GM23338 (cell line): ENCODE measurements around the gene RASL12. TPM values are rescaled to one million over a fixed set of nuclear protein-coding genes. Genes with fewer than 3 reads are reported as not detected.

Experiments used
- ATAC-seq: fragments of 200-7000 bp; cut with Tn5 transposase; 3 replicates; pipeline ENCODE4 v1.9.1; 2020
- DNase-seq: peaks from one replicate; pipeline ENCODE4 v3.0.0-alpha.2; 2015; ENCODE audit warnings: low spot score
- H2AFZ ChIP-seq: fragments of 200-600 bp; sonication (generic); 2 replicates; pipeline ENCODE4 v1.8.0; 2016; ENCODE audit warnings: antibody characterized with exemption, mild to moderate bottlenecking, moderate library complexity
- H3F3A ChIP-seq: fragments of 200-600 bp; sonication (generic); replicated peaks from 2 replicates; pipeline ENCODE4 v1.8.0; 2017; ENCODE audit warnings: antibody characterized with exemption, mixed run types, low read depth
- H3K27ac ChIP-seq: fragments of 200-600 bp; sonication (generic); 2 replicates; pipeline ENCODE4 v1.6.1; 2016; ENCODE audit warnings: low read depth
- H3K27me3 ChIP-seq: fragments of 200-600 bp; sonication (generic); 2 replicates; pipeline ENCODE4 v1.8.0; 2016; ENCODE audit warnings: mild to moderate bottlenecking, mixed run types, moderate library complexity; ENCODE audit not compliant: insufficient read depth
- H3K36me3 ChIP-seq: fragments of 200-600 bp; sonication (generic); 2 replicates; pipeline ENCODE4 v1.8.0; 2016; ENCODE audit warnings: mild to moderate bottlenecking; ENCODE audit not compliant: insufficient read depth
- H3K4me1 ChIP-seq: fragments of 200-600 bp; sonication (generic); 2 replicates; pipeline ENCODE4 v1.8.0; 2016; ENCODE audit warnings: mild to moderate bottlenecking, moderate library complexity; ENCODE audit not compliant: insufficient read depth
- H3K4me2 ChIP-seq: fragments of 200-600 bp; sonication (generic); 2 replicates; pipeline ENCODE4 v1.7.1; 2017; ENCODE audit warnings: mixed run types
- H3K4me3 ChIP-seq: fragments of 200-600 bp; sonication (generic); 2 replicates; pipeline ENCODE4 v1.6.1; 2016; ENCODE audit warnings: mixed run types
- H3K79me2 ChIP-seq: fragments of 200-600 bp; sonication (generic); replicated peaks from 2 replicates; pipeline ENCODE4 v1.8.0; 2017; ENCODE audit warnings: mild to moderate bottlenecking; ENCODE audit not compliant: insufficient read depth
- H3K9me2 ChIP-seq: fragments of 200-600 bp; sonication (generic); 2 replicates; pipeline ENCODE4 v1.8.0; 2017; ENCODE audit not compliant: insufficient read depth
- H4K20me1 ChIP-seq: fragments of 200-600 bp; sonication (generic); replicated peaks from 2 replicates; pipeline ENCODE4 v1.8.0; 2017; ENCODE audit warnings: mild to moderate bottlenecking; ENCODE audit not compliant: insufficient read depth
- H3K27ac Mint-ChIP-seq: 2 replicates; pipeline ENCODE4 v1.8.0; 2020; ENCODE audit warnings: inconsistent platforms, mild to moderate bottlenecking, moderate library complexity, mixed read lengths
- H3K27me3 Mint-ChIP-seq: 3 replicates; pipeline ENCODE4 v1.8.0; 2022; ENCODE audit warnings: low read depth, mild to moderate bottlenecking, moderate library complexity, mixed read lengths, inconsistent platforms; ENCODE audit not compliant: insufficient read depth, poor library complexity
- H3K36me3 Mint-ChIP-seq: 3 replicates; pipeline ENCODE4 v1.8.0; 2021; ENCODE audit warnings: low read depth, mild to moderate bottlenecking, inconsistent platforms, moderate library complexity, mixed read lengths
- H3K4me1 Mint-ChIP-seq: 3 replicates; pipeline ENCODE4 v1.8.0; 2020; ENCODE audit warnings: mild to moderate bottlenecking, inconsistent platforms, mixed read lengths
- H3K4me3 Mint-ChIP-seq: 3 replicates; pipeline ENCODE4 v1.8.0; 2021; ENCODE audit warnings: moderate library complexity, mild to moderate bottlenecking, inconsistent platforms, mixed read lengths
- H3K9me3 Mint-ChIP-seq: 3 replicates; pipeline ENCODE4 v1.8.0; 2020; ENCODE audit warnings: moderate library complexity, mild to moderate bottlenecking, inconsistent platforms, mixed read lengths
- CREB1 ChIP-seq: fragments of 250-450 bp; sonication (Bioruptor Pico); IDR thresholded peaks from 2 replicates; pipeline ENCODE4 v1.5.0; 2020; ENCODE audit warnings: low read depth, mild to moderate bottlenecking, moderate library complexity
- CTCF ChIP-seq, 2 experiments: fragments of 200-600 bp in 1 of 2; sonication (generic) in 1 of 2; conservative IDR thresholded peaks; 2 replicates each; pipeline versions ENCODE4 v1.5.1 to v1.6.1; 2016 to 2017; ENCODE audit warnings: antibody characterized with exemption in 2 of 2, low read depth in 2 of 2, mild to moderate bottlenecking in 2 of 2, moderate library complexity in 1 of 2
- ETS1 ChIP-seq: IDR thresholded peaks from 2 replicates; pipeline ENCODE4 v1.6.1; 2016; ENCODE audit warnings: antibody characterized with exemption
- EZH2 ChIP-seq: fragments of 200-600 bp; sonication (generic); IDR thresholded peaks from one replicate; pipeline ENCODE4 v1.8.0; 2017; ENCODE audit warnings: antibody characterized with exemption, mild to moderate bottlenecking, low read depth; ENCODE audit not compliant: unreplicated experiment
- JUNB ChIP-seq: IDR thresholded peaks from one replicate; pipeline ENCODE4 v1.6.1; 2016; ENCODE audit warnings: antibody characterized with exemption; ENCODE audit not compliant: unreplicated experiment
- NANOG ChIP-seq: IDR thresholded peaks from 2 replicates; pipeline ENCODE4 v1.6.1; 2016; ENCODE audit warnings: antibody characterized with exemption, borderline replicate concordance
- POLR2AphosphoS5 ChIP-seq: IDR thresholded peaks from 2 replicates; pipeline ENCODE4 v1.6.1; 2016; ENCODE audit warnings: antibody characterized with exemption, low read depth
- REST ChIP-seq: IDR thresholded peaks from one replicate; pipeline ENCODE4 v1.6.1; 2018; ENCODE audit warnings: antibody characterized with exemption; ENCODE audit not compliant: unreplicated experiment
- STAT1 ChIP-seq: IDR thresholded peaks from one replicate; pipeline ENCODE4 v1.6.1; 2016; ENCODE audit warnings: antibody characterized with exemption; ENCODE audit not compliant: unreplicated experiment
- ZNF331 ChIP-seq: fragments of 250-450 bp; sonication (Bioruptor Pico); IDR thresholded peaks from 2 replicates; pipeline ENCODE4 v1.5.0; 2020; ENCODE audit warnings: low read depth, mild to moderate bottlenecking, moderate library complexity
- polyA plus RNA-seq: library from polyadenylated mRNA; unstranded; fragments of >200 nt; fragmentation: Nextera tagmentation; extraction: Ambion mirVana; gene quantifications from 2 replicates; pipeline ENCODE4 v1.2.1, GENCODE V29; 2016
- total RNA-seq: library from RNA; depleted of rRNA; stranded (reverse); fragments of >200 nt; shearing (Covaris generic); gene quantifications from 2 replicates; pipeline ENCODE4 v1.2.3, GENCODE V29; 2014

Gene RASL12
- total and polyA plus RNA-seq, 2 experiments from 2014 or later: 4.5 to 27.7 TPM

GRCh38 chr15:65052956-65053355, 14.8 kb downstream of the RASL12 start (continued):
- TF ChIP-seq REST (no peak), STAT1 (no peak), CTCF (conservative IDR thresholded peaks at IDR 0.05; ENCODE audit: low read depth in 2 of 2) (no peak)

GRCh38 chr15:65051266-65051665, 16.5 kb downstream of the RASL12 start:
- no peak overlapping the region for H3K4me3 Mint-ChIP-seq
- peaks cover 7% of the 10 kb centered on the region; the same call in 2 of the 3 replicates for H3K4me1 Mint-ChIP-seq
- no peak for TF ChIP-seq EZH2
- no peak for TF ChIP-seq NANOG
- no peak for TF ChIP-seq ETS1
- TF ChIP-seq STAT1: no peak
- TF ChIP-seq CTCF (conservative IDR thresholded peaks at IDR 0.05; ENCODE audit: low read depth in 2 of 2): no peak
- no peak for TF ChIP-seq POLR2AphosphoS5
- TF ChIP-seq CREB1 (CRISPR knock-in tag): no peak
- no peak for TF ChIP-seq ZNF331 (CRISPR knock-in tag)
- TF ChIP-seq JUNB: no peak

More at GRCh38 chr15:65051266-65051665, 16.5 kb downstream of the RASL12 start:
- Histone ChIP-seq H3K4me1 (no peaks in the 10 kb centered on the region), H3K27me3 (no peaks in the 10 kb centered on the region), H2AFZ (no peak overlapping the region), H3F3A (0 out of 2 replicates have a peak, but pooled peaks cover 4% of the 10 kb centered on the region), H3K27ac (no peak overlapping the region), H3K4me2 (no peak overlapping the region), H3K9me2 (no peaks in the 10 kb centered on the region), H4K20me1 (no peaks in the 10 kb centered on the region), H3K79me2 (no peaks in the 10 kb centered on the region), H3K4me3 (no peak overlapping the region), H3K36me3 (no peaks in the 10 kb centered on the region)
- Mint-ChIP-seq H3K27me3 (peaks cover 10% of the 10 kb centered on the region), H3K9me3 (no peaks in the 10 kb centered on the region), H3K36me3 (0 out of 3 replicates have a peak, but pooled peaks cover 2% of the 10 kb centered on the region), H3K27ac (no peak overlapping the region)
- ATAC-seq: no peak
- DNase-seq: no peak
